ENCODE measurements around the gene C2CD4A. TPM values are rescaled to one million over a fixed set of nuclear protein-coding genes. Genes with fewer than 3 reads are reported as not detected.
A peak's percentile ranks its signal among the peaks of the same experiment; 100 is the strongest.

C2CD4A gene
- total and polyA plus RNA-seq, 9 of the 15 experiments (the other 6 are each of a cell fraction or from before 2014, with no cell fraction given): not detected

DNA sequence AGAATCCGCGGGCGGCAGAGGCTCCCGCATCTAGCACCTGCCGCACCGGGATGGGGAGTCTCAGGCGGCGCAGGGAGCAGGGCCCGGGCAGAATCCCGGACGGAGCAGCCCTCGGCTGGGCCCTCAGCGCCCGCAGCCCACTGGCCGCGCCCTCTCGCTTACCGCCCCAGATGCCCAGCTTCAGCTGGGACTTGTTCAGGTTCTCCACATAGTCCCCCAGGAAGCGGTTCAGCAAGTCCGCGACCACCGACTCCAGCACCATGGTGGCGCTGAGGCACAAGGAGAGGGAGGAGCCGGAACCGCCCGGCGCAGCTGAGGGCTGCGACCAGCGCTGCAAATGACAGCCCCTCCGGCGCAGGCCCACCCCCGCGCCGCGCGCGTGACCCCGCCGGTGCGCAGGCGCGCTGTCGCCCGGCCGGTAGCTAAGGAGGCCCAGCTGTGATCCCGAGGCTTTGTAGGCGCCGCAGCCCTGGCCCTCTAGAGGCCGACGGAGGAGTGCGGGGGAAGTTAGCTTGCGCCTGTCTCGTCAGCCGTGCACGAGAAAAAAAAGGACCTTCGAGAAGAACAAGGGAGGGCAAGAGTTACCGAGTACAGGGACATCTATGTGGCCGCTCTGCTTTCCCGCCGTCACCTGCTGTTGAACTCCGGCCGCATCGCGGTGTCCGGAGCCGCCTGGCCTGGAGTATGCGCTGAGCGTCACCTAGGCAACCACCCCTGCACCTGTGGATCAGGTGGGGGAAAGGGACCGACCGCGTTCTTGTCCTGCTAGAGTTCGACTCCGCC is 6.5 kb upstream of the C2CD4A start, which contains the start of gene VPS13C (continued):
- TF ChIP-seq, protein P1, sequence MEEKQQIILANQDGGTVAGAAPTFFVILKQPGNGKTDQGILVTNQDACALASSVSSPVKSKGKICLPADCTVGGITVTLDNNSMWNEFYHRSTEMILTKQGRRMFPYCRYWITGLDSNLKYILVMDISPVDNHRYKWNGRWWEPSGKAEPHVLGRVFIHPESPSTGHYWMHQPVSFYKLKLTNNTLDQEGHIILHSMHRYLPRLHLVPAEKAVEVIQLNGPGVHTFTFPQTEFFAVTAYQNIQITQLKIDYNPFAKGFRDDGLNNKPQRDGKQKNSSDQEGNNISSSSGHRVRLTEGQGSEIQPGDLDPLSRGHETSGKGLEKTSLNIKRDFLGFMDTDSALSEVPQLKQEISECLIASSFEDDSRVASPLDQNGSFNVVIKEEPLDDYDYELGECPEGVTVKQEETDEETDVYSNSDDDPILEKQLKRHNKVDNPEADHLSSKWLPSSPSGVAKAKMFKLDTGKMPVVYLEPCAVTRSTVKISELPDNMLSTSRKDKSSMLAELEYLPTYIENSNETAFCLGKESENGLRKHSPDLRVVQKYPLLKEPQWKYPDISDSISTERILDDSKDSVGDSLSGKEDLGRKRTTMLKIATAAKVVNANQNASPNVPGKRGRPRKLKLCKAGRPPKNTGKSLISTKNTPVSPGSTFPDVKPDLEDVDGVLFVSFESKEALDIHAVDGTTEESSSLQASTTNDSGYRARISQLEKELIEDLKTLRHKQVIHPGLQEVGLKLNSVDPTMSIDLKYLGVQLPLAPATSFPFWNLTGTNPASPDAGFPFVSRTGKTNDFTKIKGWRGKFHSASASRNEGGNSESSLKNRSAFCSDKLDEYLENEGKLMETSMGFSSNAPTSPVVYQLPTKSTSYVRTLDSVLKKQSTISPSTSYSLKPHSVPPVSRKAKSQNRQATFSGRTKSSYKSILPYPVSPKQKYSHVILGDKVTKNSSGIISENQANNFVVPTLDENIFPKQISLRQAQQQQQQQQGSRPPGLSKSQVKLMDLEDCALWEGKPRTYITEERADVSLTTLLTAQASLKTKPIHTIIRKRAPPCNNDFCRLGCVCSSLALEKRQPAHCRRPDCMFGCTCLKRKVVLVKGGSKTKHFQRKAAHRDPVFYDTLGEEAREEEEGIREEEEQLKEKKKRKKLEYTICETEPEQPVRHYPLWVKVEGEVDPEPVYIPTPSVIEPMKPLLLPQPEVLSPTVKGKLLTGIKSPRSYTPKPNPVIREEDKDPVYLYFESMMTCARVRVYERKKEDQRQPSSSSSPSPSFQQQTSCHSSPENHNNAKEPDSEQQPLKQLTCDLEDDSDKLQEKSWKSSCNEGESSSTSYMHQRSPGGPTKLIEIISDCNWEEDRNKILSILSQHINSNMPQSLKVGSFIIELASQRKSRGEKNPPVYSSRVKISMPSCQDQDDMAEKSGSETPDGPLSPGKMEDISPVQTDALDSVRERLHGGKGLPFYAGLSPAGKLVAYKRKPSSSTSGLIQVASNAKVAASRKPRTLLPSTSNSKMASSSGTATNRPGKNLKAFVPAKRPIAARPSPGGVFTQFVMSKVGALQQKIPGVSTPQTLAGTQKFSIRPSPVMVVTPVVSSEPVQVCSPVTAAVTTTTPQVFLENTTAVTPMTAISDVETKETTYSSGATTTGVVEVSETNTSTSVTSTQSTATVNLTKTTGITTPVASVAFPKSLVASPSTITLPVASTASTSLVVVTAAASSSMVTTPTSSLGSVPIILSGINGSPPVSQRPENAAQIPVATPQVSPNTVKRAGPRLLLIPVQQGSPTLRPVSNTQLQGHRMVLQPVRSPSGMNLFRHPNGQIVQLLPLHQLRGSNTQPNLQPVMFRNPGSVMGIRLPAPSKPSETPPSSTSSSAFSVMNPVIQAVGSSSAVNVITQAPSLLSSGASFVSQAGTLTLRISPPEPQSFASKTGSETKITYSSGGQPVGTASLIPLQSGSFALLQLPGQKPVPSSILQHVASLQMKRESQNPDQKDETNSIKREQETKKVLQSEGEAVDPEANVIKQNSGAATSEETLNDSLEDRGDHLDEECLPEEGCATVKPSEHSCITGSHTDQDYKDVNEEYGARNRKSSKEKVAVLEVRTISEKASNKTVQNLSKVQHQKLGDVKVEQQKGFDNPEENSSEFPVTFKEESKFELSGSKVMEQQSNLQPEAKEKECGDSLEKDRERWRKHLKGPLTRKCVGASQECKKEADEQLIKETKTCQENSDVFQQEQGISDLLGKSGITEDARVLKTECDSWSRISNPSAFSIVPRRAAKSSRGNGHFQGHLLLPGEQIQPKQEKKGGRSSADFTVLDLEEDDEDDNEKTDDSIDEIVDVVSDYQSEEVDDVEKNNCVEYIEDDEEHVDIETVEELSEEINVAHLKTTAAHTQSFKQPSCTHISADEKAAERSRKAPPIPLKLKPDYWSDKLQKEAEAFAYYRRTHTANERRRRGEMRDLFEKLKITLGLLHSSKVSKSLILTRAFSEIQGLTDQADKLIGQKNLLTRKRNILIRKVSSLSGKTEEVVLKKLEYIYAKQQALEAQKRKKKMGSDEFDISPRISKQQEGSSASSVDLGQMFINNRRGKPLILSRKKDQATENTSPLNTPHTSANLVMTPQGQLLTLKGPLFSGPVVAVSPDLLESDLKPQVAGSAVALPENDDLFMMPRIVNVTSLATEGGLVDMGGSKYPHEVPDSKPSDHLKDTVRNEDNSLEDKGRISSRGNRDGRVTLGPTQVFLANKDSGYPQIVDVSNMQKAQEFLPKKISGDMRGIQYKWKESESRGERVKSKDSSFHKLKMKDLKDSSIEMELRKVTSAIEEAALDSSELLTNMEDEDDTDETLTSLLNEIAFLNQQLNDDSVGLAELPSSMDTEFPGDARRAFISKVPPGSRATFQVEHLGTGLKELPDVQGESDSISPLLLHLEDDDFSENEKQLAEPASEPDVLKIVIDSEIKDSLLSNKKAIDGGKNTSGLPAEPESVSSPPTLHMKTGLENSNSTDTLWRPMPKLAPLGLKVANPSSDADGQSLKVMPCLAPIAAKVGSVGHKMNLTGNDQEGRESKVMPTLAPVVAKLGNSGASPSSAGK (IDR thresholded peaks at IDR 0.05): peak; percentile 91
- TF ChIP-seq, protein P2, sequence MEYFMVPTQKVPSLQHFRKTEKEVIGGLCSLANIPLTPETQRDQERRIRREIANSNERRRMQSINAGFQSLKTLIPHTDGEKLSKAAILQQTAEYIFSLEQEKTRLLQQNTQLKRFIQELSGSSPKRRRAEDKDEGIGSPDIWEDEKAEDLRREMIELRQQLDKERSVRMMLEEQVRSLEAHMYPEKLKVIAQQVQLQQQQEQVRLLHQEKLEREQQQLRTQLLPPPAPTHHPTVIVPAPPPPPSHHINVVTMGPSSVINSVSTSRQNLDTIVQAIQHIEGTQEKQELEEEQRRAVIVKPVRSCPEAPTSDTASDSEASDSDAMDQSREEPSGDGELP (CRISPR knock-in tag; IDR thresholded peaks at IDR 0.05; ENCODE audit: borderline replicate concordance): peak; percentile 99
- TF ChIP-seq ZNF175 (CRISPR knock-in tag; IDR thresholded peaks at IDR 0.05; ENCODE audit: low read depth) (no peak; the same call in 1 of the 2 replicates), RBM14 (IDR thresholded peaks at IDR 0.05; ENCODE audit: borderline replicate concordance, insufficient read depth, low read depth, low read length) (0 out of 2 replicates have a peak, but pooled peaks have one; percentile 39), ZNF384 (IDR thresholded peaks at IDR 0.05; ENCODE audit: low read depth, low read length) (peak; percentile 97), ZNF76 (CRISPR knock-in tag; IDR thresholded peaks at IDR 0.05; ENCODE audit: borderline replicate concordance) (no peak), FOXP1 (CRISPR knock-in tag; IDR thresholded peaks at IDR 0.05) (no peak; the same call in 1 of the 2 replicates), MCM7 (IDR thresholded peaks at IDR 0.05) (no peak), ZNF143 (CRISPR knock-in tag; IDR thresholded peaks at IDR 0.05) (no peak)
- TF ChIP-seq, protein P3, sequence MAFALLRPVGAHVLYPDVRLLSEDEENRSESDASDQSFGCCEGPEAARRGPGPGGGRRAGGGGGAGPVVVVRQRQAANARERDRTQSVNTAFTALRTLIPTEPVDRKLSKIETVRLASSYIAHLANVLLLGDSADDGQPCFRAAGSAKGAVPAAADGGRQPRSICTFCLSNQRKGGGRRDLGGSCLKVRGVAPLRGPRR (CRISPR knock-in tag; IDR thresholded peaks at IDR 0.05): no peak
- TF ChIP-seq, protein P4, sequence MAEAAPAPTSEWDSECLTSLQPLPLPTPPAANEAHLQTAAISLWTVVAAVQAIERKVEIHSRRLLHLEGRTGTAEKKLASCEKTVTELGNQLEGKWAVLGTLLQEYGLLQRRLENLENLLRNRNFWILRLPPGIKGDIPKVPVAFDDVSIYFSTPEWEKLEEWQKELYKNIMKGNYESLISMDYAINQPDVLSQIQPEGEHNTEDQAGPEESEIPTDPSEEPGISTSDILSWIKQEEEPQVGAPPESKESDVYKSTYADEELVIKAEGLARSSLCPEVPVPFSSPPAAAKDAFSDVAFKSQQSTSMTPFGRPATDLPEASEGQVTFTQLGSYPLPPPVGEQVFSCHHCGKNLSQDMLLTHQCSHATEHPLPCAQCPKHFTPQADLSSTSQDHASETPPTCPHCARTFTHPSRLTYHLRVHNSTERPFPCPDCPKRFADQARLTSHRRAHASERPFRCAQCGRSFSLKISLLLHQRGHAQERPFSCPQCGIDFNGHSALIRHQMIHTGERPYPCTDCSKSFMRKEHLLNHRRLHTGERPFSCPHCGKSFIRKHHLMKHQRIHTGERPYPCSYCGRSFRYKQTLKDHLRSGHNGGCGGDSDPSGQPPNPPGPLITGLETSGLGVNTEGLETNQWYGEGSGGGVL (CRISPR knock-in tag; IDR thresholded peaks at IDR 0.05): no peak

Measured in K562 (cell line).